MM.1S (cell line): ENCODE results near the gene NUDT14.

Source experiments
- DNase-seq: peaks from one replicate; pipeline ENCODE4 v3.0.0-alpha.2; 2015
- H2AFZ ChIP-seq: fragments of 300-600 bp; sonication (generic); 2 replicates; pipeline ENCODE4 v1.6.0; 2016; ENCODE audit warnings: antibody characterized with exemption, low read length
- H3F3A ChIP-seq: fragments of 300-600 bp; sonication (generic); 2 replicates; pipeline ENCODE4 v1.6.1; 2016; ENCODE audit warnings: mild to moderate bottlenecking, antibody characterized with exemption, low read length, moderate library complexity, mixed read lengths; ENCODE audit not compliant: insufficient read depth
- H3K27ac ChIP-seq: fragments of 300-600 bp; sonication (generic); 2 replicates; pipeline ENCODE4 v1.5.1; 2016; ENCODE audit warnings: mild to moderate bottlenecking, low read length
- H3K27me3 ChIP-seq: fragments of 300-600 bp; sonication (generic); replicated peaks from 2 replicates; pipeline ENCODE4 v1.6.0; 2016; ENCODE audit warnings: low read length; ENCODE audit not compliant: insufficient read depth
- H3K36me3 ChIP-seq: fragments of 300-600 bp; sonication (generic); replicated peaks from 2 replicates; pipeline ENCODE4 v1.6.1; 2016; ENCODE audit warnings: mild to moderate bottlenecking, low read length, mixed read lengths; ENCODE audit not compliant: insufficient read depth
- H3K4me1 ChIP-seq: fragments of 300-600 bp; sonication (generic); 2 replicates; pipeline ENCODE4 v1.6.1; 2016; ENCODE audit warnings: low read length, mixed read lengths
- H3K4me2 ChIP-seq: fragments of 300-600 bp; sonication (generic); 2 replicates; pipeline ENCODE4 v1.6.0; 2016; ENCODE audit warnings: low read depth, low read length
- H3K4me3 ChIP-seq: fragments of 300-600 bp; sonication (generic); 2 replicates; pipeline ENCODE4 v1.5.1; 2016; ENCODE audit warnings: low read length, mixed read lengths
- H3K79me2 ChIP-seq: fragments of 300-600 bp; sonication (generic); 2 replicates; pipeline ENCODE4 v1.6.1; 2016; ENCODE audit warnings: mixed run types, low read length, mixed read lengths
- H3K9ac ChIP-seq: fragments of 300-600 bp; sonication (generic); 2 replicates; pipeline ENCODE4 v1.6.1; 2016; ENCODE audit warnings: low read length, mixed read lengths
- H3K9me2 ChIP-seq: fragments of 300-600 bp; sonication (generic); replicated peaks from 2 replicates; pipeline ENCODE4 v1.6.1; 2016; ENCODE audit warnings: mild to moderate bottlenecking, low read length, mixed read lengths; ENCODE audit not compliant: insufficient read depth
- H3K9me3 ChIP-seq: fragments of 300-600 bp; sonication (generic); replicated peaks from 2 replicates; pipeline ENCODE4 v1.6.1; 2016; ENCODE audit warnings: mild to moderate bottlenecking, low read length, mixed read lengths; ENCODE audit not compliant: insufficient read depth
- H4K20me1 ChIP-seq: fragments of 300-600 bp; sonication (generic); 2 replicates; pipeline ENCODE4 v1.6.1; 2016; ENCODE audit warnings: mild to moderate bottlenecking, low read length, moderate library complexity, mixed read lengths; ENCODE audit not compliant: insufficient read depth
- EZH2 ChIP-seq: fragments of 300-600 bp; sonication (generic); optimal IDR thresholded peaks from 2 replicates; pipeline ENCODE3; 2017; ENCODE audit warnings: low read depth, mild to moderate bottlenecking, antibody characterized with exemption, low read length, mixed read lengths
- EZH2phosphoT487 ChIP-seq: fragments of 300-600 bp; sonication (generic); IDR thresholded peaks from 2 replicates; pipeline ENCODE4 v1.6.1; 2018; ENCODE audit warnings: antibody characterized with exemption, low read length
- TF ChIP-seq, protein P1 (sequence below): fragments of 300-600 bp; sonication (generic); IDR thresholded peaks from 2 replicates; pipeline ENCODE4 v1.5.1; 2016; ENCODE audit warnings: antibody characterized with exemption, low read length, mixed read lengths

The NUDT14 gene

DNA sequence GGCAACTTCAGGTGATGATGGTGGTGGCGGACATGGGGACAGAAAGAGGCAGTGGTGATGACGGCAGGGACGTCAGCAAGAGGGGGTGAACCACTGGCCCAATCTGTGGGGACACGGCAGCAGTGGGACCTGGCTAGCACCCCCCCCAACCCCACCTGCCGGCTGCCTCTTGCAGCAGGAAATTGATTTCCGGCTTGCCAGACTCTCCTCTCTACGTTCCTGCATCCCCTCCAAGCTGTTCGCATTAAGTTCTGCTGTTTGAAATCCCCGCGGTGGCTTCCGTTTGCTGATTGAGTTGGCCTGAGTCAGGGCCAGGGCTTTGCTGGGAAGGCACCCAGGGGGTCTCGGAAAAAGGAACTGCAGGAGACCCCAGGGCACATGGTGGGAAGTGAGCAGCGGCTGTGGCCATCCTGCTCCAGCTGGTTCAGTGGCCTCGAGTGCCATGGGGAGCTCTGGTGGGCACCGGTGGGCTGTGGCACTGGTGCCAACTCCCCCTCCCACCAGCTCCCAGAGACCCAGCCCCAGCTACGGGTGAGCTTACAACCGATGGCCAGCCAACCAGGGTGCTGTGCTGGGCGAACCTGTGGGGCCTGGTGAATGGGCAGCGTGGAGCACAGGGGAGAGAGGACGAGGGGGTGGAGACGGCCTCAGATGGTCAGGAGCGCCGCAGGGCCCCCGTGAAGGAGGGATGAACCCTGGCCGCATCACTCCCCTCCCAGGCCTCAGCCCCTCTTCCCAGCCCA is 14.6 kb upstream of the NUDT14 start:
- no peak for DNase-seq

DNA sequence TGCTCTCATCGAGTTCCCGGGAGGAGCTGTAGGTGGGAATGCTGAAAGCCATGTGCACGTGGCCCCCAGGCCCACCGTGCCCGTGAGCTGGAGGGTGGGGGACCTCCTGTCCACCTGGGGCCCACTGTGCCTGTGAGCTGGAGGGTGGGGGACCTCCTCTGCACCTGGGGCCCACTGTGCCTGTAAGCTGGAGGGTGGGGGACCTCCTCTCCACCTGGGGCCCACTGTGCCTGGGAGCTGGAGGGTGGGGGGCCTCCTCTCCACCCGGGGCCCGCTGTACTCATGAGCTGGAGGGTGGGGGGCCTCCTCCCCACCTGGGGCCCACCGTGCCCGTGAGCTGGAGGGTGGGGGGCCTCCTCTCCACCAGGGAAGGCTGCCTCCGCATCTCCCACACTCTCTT is 13.9 kb upstream of the NUDT14 start:
- no peaks in the 10 kb centered on the region for H3K9me3 ChIP-seq
- no peaks in the 10 kb centered on the region for H3F3A ChIP-seq
- no peak overlapping the region for H3K4me2 ChIP-seq
- H4K20me1 ChIP-seq, result no peaks in the 10 kb centered on the region
- H2AFZ ChIP-seq, result no peak overlapping the region
- H3K9me2 ChIP-seq, result no peaks in the 10 kb centered on the region
- no peak overlapping the region for H3K27ac ChIP-seq
- peaks cover 51% of the 10 kb centered on the region for H3K27me3 ChIP-seq
- TF ChIP-seq EZH2 (no peak), EZH2phosphoT487 (no peak)
- TF ChIP-seq, protein P1, sequence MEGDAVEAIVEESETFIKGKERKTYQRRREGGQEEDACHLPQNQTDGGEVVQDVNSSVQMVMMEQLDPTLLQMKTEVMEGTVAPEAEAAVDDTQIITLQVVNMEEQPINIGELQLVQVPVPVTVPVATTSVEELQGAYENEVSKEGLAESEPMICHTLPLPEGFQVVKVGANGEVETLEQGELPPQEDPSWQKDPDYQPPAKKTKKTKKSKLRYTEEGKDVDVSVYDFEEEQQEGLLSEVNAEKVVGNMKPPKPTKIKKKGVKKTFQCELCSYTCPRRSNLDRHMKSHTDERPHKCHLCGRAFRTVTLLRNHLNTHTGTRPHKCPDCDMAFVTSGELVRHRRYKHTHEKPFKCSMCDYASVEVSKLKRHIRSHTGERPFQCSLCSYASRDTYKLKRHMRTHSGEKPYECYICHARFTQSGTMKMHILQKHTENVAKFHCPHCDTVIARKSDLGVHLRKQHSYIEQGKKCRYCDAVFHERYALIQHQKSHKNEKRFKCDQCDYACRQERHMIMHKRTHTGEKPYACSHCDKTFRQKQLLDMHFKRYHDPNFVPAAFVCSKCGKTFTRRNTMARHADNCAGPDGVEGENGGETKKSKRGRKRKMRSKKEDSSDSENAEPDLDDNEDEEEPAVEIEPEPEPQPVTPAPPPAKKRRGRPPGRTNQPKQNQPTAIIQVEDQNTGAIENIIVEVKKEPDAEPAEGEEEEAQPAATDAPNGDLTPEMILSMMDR, result no peak
- H3K36me3 ChIP-seq, result no peaks in the 10 kb centered on the region
- no peaks in the 10 kb centered on the region for H3K4me1 ChIP-seq
- H3K79me2 ChIP-seq, result no peaks in the 10 kb centered on the region
- no peak overlapping the region for H3K9ac ChIP-seq
- no peak overlapping the region for H3K4me3 ChIP-seq
- DNase-seq, result no peak

More for the DNA sequence above, 14.6 kb upstream of the NUDT14 start:
- Histone ChIP-seq H3K79me2 (no peaks in the 10 kb centered on the region), H3K9ac (no peak overlapping the region), H3K4me3 (no peak overlapping the region), H3F3A (no peaks in the 10 kb centered on the region), H3K4me1 (no peaks in the 10 kb centered on the region), H3K27ac (no peak overlapping the region), H3K27me3 (peaks cover 56% of the 10 kb centered on the region), H2AFZ (no peak overlapping the region), H3K36me3 (no peaks in the 10 kb centered on the region), H3K9me3 (no peaks in the 10 kb centered on the region), H3K4me2 (no peak overlapping the region), H3K9me2 (no peaks in the 10 kb centered on the region), H4K20me1 (no peaks in the 10 kb centered on the region)
- TF ChIP-seq, protein P1, result no peak
- TF ChIP-seq EZH2phosphoT487 (no peak), EZH2 (no peak)

DNA sequence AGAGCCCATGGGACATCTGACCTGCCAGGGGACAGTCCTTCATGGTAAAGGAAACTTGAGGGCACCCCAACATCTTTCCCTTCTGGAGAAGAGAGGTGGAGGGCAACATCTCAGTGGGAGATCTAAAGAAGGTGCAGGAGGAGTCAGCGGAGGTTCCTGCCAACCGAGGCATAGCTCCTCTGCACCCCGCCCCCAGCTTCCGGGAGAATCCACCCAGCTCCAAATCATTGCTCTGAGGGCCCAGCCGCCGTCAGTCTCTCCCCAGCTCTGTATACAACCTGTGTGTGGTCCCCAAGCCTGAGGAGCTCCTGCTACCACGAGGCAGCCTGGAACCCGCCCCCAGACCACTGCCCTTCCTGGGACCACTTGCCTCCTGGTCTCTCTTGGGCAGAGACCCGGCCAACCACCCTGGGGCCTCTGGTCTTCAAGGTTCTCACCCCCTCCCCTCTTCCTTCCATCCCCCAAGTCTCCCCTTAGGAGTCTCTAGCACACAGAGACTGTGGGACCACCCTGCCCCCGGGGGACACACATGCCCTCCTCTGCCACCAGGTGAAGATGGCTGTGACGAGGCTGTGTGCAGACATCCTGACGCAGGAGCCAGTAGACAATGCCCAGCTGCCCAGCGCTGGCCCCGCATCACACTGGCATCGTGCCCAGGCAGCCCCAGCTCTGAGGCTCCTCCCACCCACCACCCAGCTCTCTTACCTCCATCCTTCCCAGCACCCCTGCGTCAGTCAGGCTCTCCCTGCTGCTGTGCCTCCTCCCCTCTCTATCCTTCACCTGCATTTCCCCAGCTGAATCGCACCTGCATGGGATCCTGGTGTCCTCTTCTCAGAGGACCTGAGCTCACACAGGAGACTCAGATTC is 13.0 kb upstream of the NUDT14 start:
- H3F3A ChIP-seq, result no peaks in the 10 kb centered on the region
- no peaks in the 10 kb centered on the region for H3K9me2 ChIP-seq
- no peaks in the 10 kb centered on the region for H3K36me3 ChIP-seq
- no peak overlapping the region for H2AFZ ChIP-seq
- no peak overlapping the region for H3K27ac ChIP-seq
- no peak overlapping the region for H3K4me2 ChIP-seq
- H3K4me1 ChIP-seq, result no peaks in the 10 kb centered on the region
- TF ChIP-seq, protein P1, result no peak
- TF ChIP-seq EZH2, result no peak
- no peak for TF ChIP-seq EZH2phosphoT487
- H3K9ac ChIP-seq, result no peak overlapping the region
- no peaks in the 10 kb centered on the region for H4K20me1 ChIP-seq
- DNase-seq, result no peak
- H3K9me3 ChIP-seq, result no peaks in the 10 kb centered on the region
- H3K4me3 ChIP-seq, result no peak overlapping the region
- H3K27me3 ChIP-seq, result peaks cover 55% of the 10 kb centered on the region
- H3K79me2 ChIP-seq, result no peaks in the 10 kb centered on the region
